GM12864 (cell line): ENCODE results near the gene NCL.
"Not testable (repeated sequence)": the region's sequence is repeated elsewhere in the genome, so short reads cannot be mapped to it uniquely, and the experiment has no call there.

ENCODE experiments used
- DNase-seq: peaks from one replicate; pipeline ENCODE4 v3.0.0-alpha.2; 2011; ENCODE audit warnings: low read depth
- H3K4me3 ChIP-seq: 2 replicates; pipeline ENCODE4 v1.5.1; 2011; ENCODE audit warnings: mild to moderate bottlenecking, low read depth, low read length, control low read depth
- TF ChIP-seq, protein P1 (sequence below): IDR thresholded peaks from 2 replicates; pipeline ENCODE4 v1.5.1; 2011; ENCODE audit warnings: low read depth, mild to moderate bottlenecking, moderate library complexity, low read length, control low read depth, inconsistent platforms; ENCODE audit errors: missing control alignments

The NCL gene

DNA sequence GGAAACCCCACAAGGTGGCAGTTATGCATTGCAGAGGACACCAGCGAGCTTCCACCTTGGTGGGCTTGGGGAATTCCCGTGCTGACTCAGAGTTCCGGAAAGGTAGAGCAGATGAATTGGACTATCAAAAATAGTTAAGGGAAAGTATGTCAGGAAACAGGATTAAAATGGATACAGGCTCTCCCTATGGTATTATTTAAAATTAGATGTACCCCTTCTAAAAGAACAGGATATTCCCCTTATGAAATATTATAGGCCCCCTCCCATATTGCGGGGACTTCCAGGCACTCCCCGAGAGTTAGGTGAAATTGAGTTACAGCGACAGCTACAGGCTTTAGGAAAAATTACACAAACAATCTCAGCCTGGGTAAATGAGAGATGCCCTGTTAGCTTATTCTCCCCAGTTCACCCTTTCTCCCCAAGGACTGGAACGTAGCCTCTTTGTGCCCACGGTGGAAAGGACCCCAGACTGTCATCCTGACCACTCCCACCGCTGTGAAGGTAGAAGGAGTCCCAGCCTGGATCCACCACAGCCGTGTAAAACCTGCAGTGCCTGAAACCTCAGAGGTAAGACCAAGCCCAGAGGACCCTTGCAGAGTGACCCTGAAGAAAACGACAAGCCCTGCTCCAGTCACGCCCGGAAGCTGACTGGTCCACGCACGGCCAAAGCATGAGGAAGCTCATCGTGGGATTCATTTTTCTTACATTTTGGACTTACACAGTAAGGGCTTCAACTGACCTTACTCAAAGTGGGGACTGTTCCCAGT, 58.5 kb downstream of the NCL start:
- H3K4me3 ChIP-seq, DNase-seq: not testable (repeated sequence)
- TF ChIP-seq, protein P1, sequence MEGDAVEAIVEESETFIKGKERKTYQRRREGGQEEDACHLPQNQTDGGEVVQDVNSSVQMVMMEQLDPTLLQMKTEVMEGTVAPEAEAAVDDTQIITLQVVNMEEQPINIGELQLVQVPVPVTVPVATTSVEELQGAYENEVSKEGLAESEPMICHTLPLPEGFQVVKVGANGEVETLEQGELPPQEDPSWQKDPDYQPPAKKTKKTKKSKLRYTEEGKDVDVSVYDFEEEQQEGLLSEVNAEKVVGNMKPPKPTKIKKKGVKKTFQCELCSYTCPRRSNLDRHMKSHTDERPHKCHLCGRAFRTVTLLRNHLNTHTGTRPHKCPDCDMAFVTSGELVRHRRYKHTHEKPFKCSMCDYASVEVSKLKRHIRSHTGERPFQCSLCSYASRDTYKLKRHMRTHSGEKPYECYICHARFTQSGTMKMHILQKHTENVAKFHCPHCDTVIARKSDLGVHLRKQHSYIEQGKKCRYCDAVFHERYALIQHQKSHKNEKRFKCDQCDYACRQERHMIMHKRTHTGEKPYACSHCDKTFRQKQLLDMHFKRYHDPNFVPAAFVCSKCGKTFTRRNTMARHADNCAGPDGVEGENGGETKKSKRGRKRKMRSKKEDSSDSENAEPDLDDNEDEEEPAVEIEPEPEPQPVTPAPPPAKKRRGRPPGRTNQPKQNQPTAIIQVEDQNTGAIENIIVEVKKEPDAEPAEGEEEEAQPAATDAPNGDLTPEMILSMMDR: peak; percentile 28

GRCh38 chr2:231404183-231404578, 60.1 kb downstream of the NCL start:
- H3K4me3 ChIP-seq, DNase-seq: not testable (repeated sequence)
